ENCODE data around the gene PDE4D.

Gene PDE4D

GRCh38 chr5:59103303-59103702, 790.2 kb downstream of the PDE4D start:
- DNase-seq = no peak

GRCh38 chr5:59102437-59102836, 791.1 kb downstream of the PDE4D start:
- in situ Hi-C loops (cut with MboI; ENCODE audit: low pct_unique_long_range_greater_than_20kb, low sequenced_read_pairs) = no loop called here
- no peak for DNase-seq

More at GRCh38 chr5:59103303-59103702, 790.2 kb downstream of the PDE4D start:
- in situ Hi-C loops (cut with MboI; ENCODE audit: low pct_unique_long_range_greater_than_20kb, low sequenced_read_pairs) = no loop called here

- no peak for DNase-seq
- in situ Hi-C loops (cut with MboI; ENCODE audit: low pct_unique_long_range_greater_than_20kb, low sequenced_read_pairs) = no loop called here
These were observed 792.7 kb downstream of the PDE4D start for GRCh38 chr5:59100875-59101274.

- DNase-seq = no peak
- in situ Hi-C loops (cut with MboI; ENCODE audit: low pct_unique_long_range_greater_than_20kb, low sequenced_read_pairs) = no loop called here
These were observed 793.6 kb downstream of the PDE4D start for GRCh38 chr5:59099995-59100345.

- DNase-seq = peak; percentile 26
These were observed 794.1 kb downstream of the PDE4D start for GRCh38 chr5:59099270-59099994.

GRCh38 chr5:59098743-59099142, 794.8 kb downstream of the PDE4D start:
- in situ Hi-C loops (cut with MboI; ENCODE audit: low pct_unique_long_range_greater_than_20kb, low sequenced_read_pairs) = no loop called here
- DNase-seq = no peak

More at GRCh38 chr5:59099270-59099994, 794.1 kb downstream of the PDE4D start:
- in situ Hi-C loops (cut with MboI; ENCODE audit: low pct_unique_long_range_greater_than_20kb, low sequenced_read_pairs) = no loop called here

- in situ Hi-C loops (cut with MboI; ENCODE audit: low pct_unique_long_range_greater_than_20kb, low sequenced_read_pairs) = no loop called here
- DNase-seq = no peak
These were observed 795.8 kb downstream of the PDE4D start for GRCh38 chr5:59097712-59098111.

GRCh38 chr5:59097116-59097515, 796.4 kb downstream of the PDE4D start:
- in situ Hi-C loops (cut with MboI; ENCODE audit: low pct_unique_long_range_greater_than_20kb, low sequenced_read_pairs) = no loop called here
- DNase-seq = no peak

GRCh38 chr5:59095480-59095879, 798.0 kb downstream of the PDE4D start:
- in situ Hi-C loops (cut with MboI; ENCODE audit: low pct_unique_long_range_greater_than_20kb, low sequenced_read_pairs) = no loop called here
- DNase-seq = no peak

GRCh38 chr5:59094864-59095263, 798.7 kb downstream of the PDE4D start:
- in situ Hi-C loops (cut with MboI; ENCODE audit: low pct_unique_long_range_greater_than_20kb, low sequenced_read_pairs) = no loop called here
- no peak for DNase-seq

- in situ Hi-C loops (cut with MboI; ENCODE audit: low pct_unique_long_range_greater_than_20kb, low sequenced_read_pairs) = no loop called here
- no peak for DNase-seq
These were observed 800.2 kb downstream of the PDE4D start for GRCh38 chr5:59093329-59093728.

GRCh38 chr5:59092758-59093157, 800.8 kb downstream of the PDE4D start:
- in situ Hi-C loops (cut with MboI; ENCODE audit: low pct_unique_long_range_greater_than_20kb, low sequenced_read_pairs) = no loop called here
- no peak for DNase-seq

GRCh38 chr5:59091965-59092364, 801.6 kb downstream of the PDE4D start:
- in situ Hi-C loops (cut with MboI; ENCODE audit: low pct_unique_long_range_greater_than_20kb, low sequenced_read_pairs) = no loop called here

GRCh38 chr5:59090323-59090722, 803.2 kb downstream of the PDE4D start:
- DNase-seq = no peak
- in situ Hi-C loops (cut with MboI; ENCODE audit: low pct_unique_long_range_greater_than_20kb, low sequenced_read_pairs) = no loop called here

More at GRCh38 chr5:59091965-59092364, 801.6 kb downstream of the PDE4D start:
- DNase-seq = no peak

- DNase-seq = no peak
- in situ Hi-C loops (cut with MboI; ENCODE audit: low pct_unique_long_range_greater_than_20kb, low sequenced_read_pairs) = no loop called here
These were observed 803.8 kb downstream of the PDE4D start for GRCh38 chr5:59089767-59090166.

- DNase-seq = no peak
- in situ Hi-C loops (cut with MboI; ENCODE audit: low pct_unique_long_range_greater_than_20kb, low sequenced_read_pairs) = no loop called here
These were observed 805.0 kb downstream of the PDE4D start for GRCh38 chr5:59088546-59088945.

- in situ Hi-C loops (cut with MboI; ENCODE audit: low pct_unique_long_range_greater_than_20kb, low sequenced_read_pairs) = no loop called here
- DNase-seq = no peak
These were observed 807.5 kb downstream of the PDE4D start for GRCh38 chr5:59086024-59086423.

GRCh38 chr5:59081693-59082092, 811.8 kb downstream of the PDE4D start:
- in situ Hi-C loops (cut with MboI; ENCODE audit: low pct_unique_long_range_greater_than_20kb, low sequenced_read_pairs) = no loop called here
- no peak for DNase-seq

- DNase-seq = no peak
- in situ Hi-C loops (cut with MboI; ENCODE audit: low pct_unique_long_range_greater_than_20kb, low sequenced_read_pairs) = no loop called here
These were observed 813.6 kb downstream of the PDE4D start for GRCh38 chr5:59079622-59080620.
